Stimulated activated CD4-positive, alpha-beta T cell treated with anti-CD3 and anti-CD28 coated beads, Interleukin-15, amount 100 ng/mL, for 24 hours (primary cell): ENCODE results near the gene SLC8A3.

Source experiments
- DNase-seq: peaks from one replicate; pipeline ENCODE4 v3.0.0-alpha.2; 2020

Gene SLC8A3

GRCh38 chr14:70177081-70177800 lies 11.5 kb downstream of the SLC8A3 start:
- DNase-seq: no peak

GRCh38 chr14:70173569-70173968 lies 15.2 kb downstream of the SLC8A3 start:
- DNase-seq: no peak

GRCh38 chr14:70171726-70172125 lies 17.0 kb downstream of the SLC8A3 start:
- DNase-seq: no peak

- DNase-seq: no peak
Observed at GRCh38 chr14:70170976-70171375, 17.8 kb downstream of the SLC8A3 start.

GRCh38 chr14:70168406-70168805 lies 20.3 kb downstream of the SLC8A3 start:
- DNase-seq: no peak

- DNase-seq: no peak
Observed at GRCh38 chr14:70166530-70167203, 22.1 kb downstream of the SLC8A3 start.

GRCh38 chr14:70162358-70162757 lies 26.4 kb downstream of the SLC8A3 start:
- no peak for DNase-seq

GRCh38 chr14:70156592-70156991 lies 32.2 kb downstream of the SLC8A3 start:
- no peak for DNase-seq

- no peak for DNase-seq
Observed at GRCh38 chr14:70152704-70153103, 36.0 kb downstream of the SLC8A3 start.

GRCh38 chr14:70152081-70152480 lies 36.7 kb downstream of the SLC8A3 start:
- no peak for DNase-seq

- DNase-seq: no peak
Observed at GRCh38 chr14:70149596-70150165, 39.1 kb downstream of the SLC8A3 start.

- no peak for DNase-seq
Observed at GRCh38 chr14:70148911-70149595, 39.7 kb downstream of the SLC8A3 start.

GRCh38 chr14:70148351-70148750 lies 40.4 kb downstream of the SLC8A3 start:
- no peak for DNase-seq

- DNase-seq: no peak
Observed at GRCh38 chr14:70144046-70144445, 44.7 kb downstream of the SLC8A3 start.

GRCh38 chr14:70143306-70143705 lies 45.4 kb downstream of the SLC8A3 start:
- no peak for DNase-seq

GRCh38 chr14:70140614-70141013 lies 48.1 kb downstream of the SLC8A3 start:
- DNase-seq: no peak

GRCh38 chr14:70139384-70139783 lies 49.4 kb downstream of the SLC8A3 start:
- no peak for DNase-seq

- DNase-seq: no peak
Observed at GRCh38 chr14:70137788-70138187, 51.0 kb downstream of the SLC8A3 start.

- DNase-seq: no peak
Observed at GRCh38 chr14:70133461-70133860, 55.3 kb downstream of the SLC8A3 start.

GRCh38 chr14:70130482-70130881 lies 58.3 kb downstream of the SLC8A3 start:
- no peak for DNase-seq

GRCh38 chr14:70127186-70127585 lies 61.6 kb downstream of the SLC8A3 start:
- no peak for DNase-seq

- DNase-seq: no peak
Observed at GRCh38 chr14:70123796-70124195, 65.0 kb downstream of the SLC8A3 start.

GRCh38 chr14:70121521-70121920 lies 67.2 kb downstream of the SLC8A3 start:
- DNase-seq: no peak

- no peak for DNase-seq
Observed at GRCh38 chr14:70118064-70118463, 70.7 kb downstream of the SLC8A3 start.
